ENCODE data around the gene COX6B2. TPM values are rescaled to one million over a fixed set of nuclear protein-coding genes. Genes with fewer than 3 reads are reported as not detected.

COX6B2 gene
- total RNA-seq, 1 donor from 2014 or later, result not detected

GRCh38 chr19:55311797-55312196 lies 42.7 kb downstream of the COX6B2 start:
- TF ChIP-seq, protein P1, sequence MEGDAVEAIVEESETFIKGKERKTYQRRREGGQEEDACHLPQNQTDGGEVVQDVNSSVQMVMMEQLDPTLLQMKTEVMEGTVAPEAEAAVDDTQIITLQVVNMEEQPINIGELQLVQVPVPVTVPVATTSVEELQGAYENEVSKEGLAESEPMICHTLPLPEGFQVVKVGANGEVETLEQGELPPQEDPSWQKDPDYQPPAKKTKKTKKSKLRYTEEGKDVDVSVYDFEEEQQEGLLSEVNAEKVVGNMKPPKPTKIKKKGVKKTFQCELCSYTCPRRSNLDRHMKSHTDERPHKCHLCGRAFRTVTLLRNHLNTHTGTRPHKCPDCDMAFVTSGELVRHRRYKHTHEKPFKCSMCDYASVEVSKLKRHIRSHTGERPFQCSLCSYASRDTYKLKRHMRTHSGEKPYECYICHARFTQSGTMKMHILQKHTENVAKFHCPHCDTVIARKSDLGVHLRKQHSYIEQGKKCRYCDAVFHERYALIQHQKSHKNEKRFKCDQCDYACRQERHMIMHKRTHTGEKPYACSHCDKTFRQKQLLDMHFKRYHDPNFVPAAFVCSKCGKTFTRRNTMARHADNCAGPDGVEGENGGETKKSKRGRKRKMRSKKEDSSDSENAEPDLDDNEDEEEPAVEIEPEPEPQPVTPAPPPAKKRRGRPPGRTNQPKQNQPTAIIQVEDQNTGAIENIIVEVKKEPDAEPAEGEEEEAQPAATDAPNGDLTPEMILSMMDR (IDR thresholded peaks at IDR 0.05; ENCODE audit: borderline replicate concordance), result no peak
- Histone ChIP-seq H3K4me3 (no peak overlapping the region), H3K27ac (replicated peaks) (no peak overlapping the region), H3K27me3 (ENCODE audit: low read depth) (no peaks in the 10 kb centered on the region), H3K9me3 (replicated peaks) (peaks cover 5% of the 10 kb centered on the region), H3K4me1 (no peaks in the 10 kb centered on the region), H3K36me3 (no peaks in the 10 kb centered on the region)
- DNase-seq, result no peak
- intact Hi-C loops (cut with micrococcal nuclease), result no loop called here

GRCh38 chr19:55311397-55311796 lies 43.1 kb downstream of the COX6B2 start:
- Histone ChIP-seq H3K27ac (replicated peaks) (no peak overlapping the region), H3K9me3 (replicated peaks) (peaks cover 5% of the 10 kb centered on the region), H3K4me1 (no peaks in the 10 kb centered on the region), H3K36me3 (no peaks in the 10 kb centered on the region), H3K27me3 (ENCODE audit: low read depth) (no peaks in the 10 kb centered on the region), H3K4me3 (no peak overlapping the region)
- TF ChIP-seq, protein P1 (IDR thresholded peaks at IDR 0.05; ENCODE audit: borderline replicate concordance), result no peak
- no peak for DNase-seq
- intact Hi-C loops (cut with micrococcal nuclease), result no loop called here

- H3K4me3 ChIP-seq, result no peak overlapping the region
- no peaks in the 10 kb centered on the region for H3K27me3 ChIP-seq (ENCODE audit: low read depth)
- no peaks in the 10 kb centered on the region for H3K4me1 ChIP-seq
- H3K36me3 ChIP-seq, result no peaks in the 10 kb centered on the region
- TF ChIP-seq, protein P1 (IDR thresholded peaks at IDR 0.05; ENCODE audit: borderline replicate concordance), result no peak
- no peak for DNase-seq
- intact Hi-C loops (cut with micrococcal nuclease), result no loop called here
- peaks cover 5% of the 10 kb centered on the region for H3K9me3 ChIP-seq (replicated peaks)
- H3K27ac ChIP-seq (replicated peaks), result no peak overlapping the region
Observed at GRCh38 chr19:55310498-55310897, 44.0 kb downstream of the COX6B2 start.

- H3K27ac ChIP-seq (replicated peaks), result no peak overlapping the region
- no peak for DNase-seq
- TF ChIP-seq, protein P1 (IDR thresholded peaks at IDR 0.05; ENCODE audit: borderline replicate concordance), result no peak
- no peaks in the 10 kb centered on the region for H3K27me3 ChIP-seq (ENCODE audit: low read depth)
- no peak overlapping the region for H3K4me3 ChIP-seq
- peaks cover 5% of the 10 kb centered on the region for H3K9me3 ChIP-seq (replicated peaks)
- intact Hi-C loops (cut with micrococcal nuclease), result no loop called here
- H3K36me3 ChIP-seq, result no peaks in the 10 kb centered on the region
- H3K4me1 ChIP-seq, result no peaks in the 10 kb centered on the region
Observed at GRCh38 chr19:55309448-55309847, 45.1 kb downstream of the COX6B2 start.

GRCh38 chr19:55308281-55308680 lies 46.2 kb downstream of the COX6B2 start:
- H3K27me3 ChIP-seq (ENCODE audit: low read depth), result no peaks in the 10 kb centered on the region
- H3K4me3 ChIP-seq, result no peak overlapping the region
- TF ChIP-seq, protein P1 (IDR thresholded peaks at IDR 0.05; ENCODE audit: borderline replicate concordance), result no peak
- no peaks in the 10 kb centered on the region for H3K36me3 ChIP-seq
- peaks cover 5% of the 10 kb centered on the region for H3K9me3 ChIP-seq (replicated peaks)
- no peak overlapping the region for H3K27ac ChIP-seq (replicated peaks)
- H3K4me1 ChIP-seq, result no peaks in the 10 kb centered on the region
- intact Hi-C loops (cut with micrococcal nuclease), result no loop called here
- no peak for DNase-seq

GRCh38 chr19:55306712-55307111 lies 47.8 kb downstream of the COX6B2 start:
- Histone ChIP-seq H3K4me1 (peaks cover under 1% of the 10 kb centered on the region), H3K9me3 (replicated peaks) (peaks cover 5% of the 10 kb centered on the region), H3K27ac (replicated peaks) (no peak overlapping the region), H3K4me3 (no peak overlapping the region), H3K36me3 (no peaks in the 10 kb centered on the region), H3K27me3 (ENCODE audit: low read depth) (no peaks in the 10 kb centered on the region)
- intact Hi-C loops (cut with micrococcal nuclease), result no loop called here
- TF ChIP-seq, protein P1 (IDR thresholded peaks at IDR 0.05; ENCODE audit: borderline replicate concordance), result no peak
- no peak for DNase-seq

Measured in left ventricle myocardium inferior (tissue), 1 donor.